ENCODE measurements around the gene PLIN3.
"Not testable (repeated sequence)": the region's sequence is repeated elsewhere in the genome, so short reads cannot be mapped to it uniquely, and the experiment has no call there.

Gene PLIN3

GRCh38 chr19:4844348-4845179 lies 22.9 kb downstream of the PLIN3 start:
- DNase-seq: no peak

- DNase-seq: no peak
Observed at GRCh38 chr19:4843647-4843965, 23.9 kb downstream of the PLIN3 start.

GRCh38 chr19:4839192-4839591 lies 28.3 kb downstream of the PLIN3 start:
- no peak for DNase-seq

GRCh38 chr19:4832776-4833175 lies 34.7 kb downstream of the PLIN3 start:
- DNase-seq: no peak

DNA sequence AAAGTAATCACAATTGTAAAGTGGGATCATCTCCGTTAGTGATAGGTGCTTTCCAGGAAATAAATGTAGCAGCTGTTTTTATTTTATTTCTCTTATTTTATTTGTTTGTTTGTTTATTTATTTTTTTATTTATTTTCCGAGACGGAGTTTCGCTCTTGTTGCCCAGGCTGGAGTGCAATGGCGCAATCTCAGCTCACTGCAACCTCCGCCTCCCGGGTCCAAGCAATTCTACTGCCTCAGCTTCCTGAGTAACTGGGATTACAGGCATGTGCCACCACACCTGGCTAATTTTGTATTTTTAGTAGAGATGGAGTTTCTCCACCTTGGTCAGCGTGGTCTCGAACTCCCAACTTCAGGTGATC lies 35.5 kb downstream of the PLIN3 start:
- not testable (repeated sequence) for DNase-seq

DNA sequence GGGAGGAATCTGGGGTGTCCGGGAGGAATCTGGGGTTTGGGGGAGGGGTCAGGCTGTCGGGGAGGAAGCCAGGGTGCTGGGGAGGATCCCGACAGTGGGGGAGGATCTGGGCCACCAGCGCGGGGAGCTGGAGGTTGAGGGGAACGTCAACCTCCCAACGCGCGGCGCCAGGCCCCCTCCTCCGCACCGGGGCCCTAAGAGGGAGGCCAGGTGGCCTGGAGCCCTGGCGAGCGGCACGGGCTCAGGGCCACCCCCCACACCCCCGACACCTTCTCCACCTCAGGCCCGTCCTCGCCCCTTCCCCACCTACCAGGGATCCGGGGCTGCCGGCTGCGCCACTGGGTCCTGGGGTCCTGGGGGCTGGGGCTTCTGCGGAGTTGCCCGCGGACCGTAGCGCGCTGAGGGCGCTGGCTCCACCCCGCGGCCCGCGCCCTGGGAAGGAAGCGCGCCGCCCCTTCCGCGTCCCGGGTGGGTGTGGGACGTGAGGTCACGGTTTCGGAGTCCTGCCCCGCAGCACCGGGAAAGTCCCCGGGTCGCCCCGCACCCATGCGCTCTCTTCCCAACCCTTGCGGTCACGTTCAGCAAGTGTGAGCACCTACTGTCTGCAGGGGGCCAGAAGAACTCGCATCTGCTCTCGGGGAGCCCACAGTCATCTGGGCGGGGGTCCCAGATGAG lies 36.0 kb downstream of the PLIN3 start, which contains the start of gene TICAM1:
TICAM1 (minus strand) TSS at position 409 of the 675 bp plus-strand sequence. CDS start 13,335 bp downstream, outside the sequence.
- peak; percentile 83 for DNase-seq

- DNase-seq: no peak
Observed at GRCh38 chr19:4830768-4831265, 36.6 kb downstream of the PLIN3 start.

- DNase-seq: no peak
Observed at GRCh38 chr19:4830332-4830731, 37.1 kb downstream of the PLIN3 start.

DNA sequence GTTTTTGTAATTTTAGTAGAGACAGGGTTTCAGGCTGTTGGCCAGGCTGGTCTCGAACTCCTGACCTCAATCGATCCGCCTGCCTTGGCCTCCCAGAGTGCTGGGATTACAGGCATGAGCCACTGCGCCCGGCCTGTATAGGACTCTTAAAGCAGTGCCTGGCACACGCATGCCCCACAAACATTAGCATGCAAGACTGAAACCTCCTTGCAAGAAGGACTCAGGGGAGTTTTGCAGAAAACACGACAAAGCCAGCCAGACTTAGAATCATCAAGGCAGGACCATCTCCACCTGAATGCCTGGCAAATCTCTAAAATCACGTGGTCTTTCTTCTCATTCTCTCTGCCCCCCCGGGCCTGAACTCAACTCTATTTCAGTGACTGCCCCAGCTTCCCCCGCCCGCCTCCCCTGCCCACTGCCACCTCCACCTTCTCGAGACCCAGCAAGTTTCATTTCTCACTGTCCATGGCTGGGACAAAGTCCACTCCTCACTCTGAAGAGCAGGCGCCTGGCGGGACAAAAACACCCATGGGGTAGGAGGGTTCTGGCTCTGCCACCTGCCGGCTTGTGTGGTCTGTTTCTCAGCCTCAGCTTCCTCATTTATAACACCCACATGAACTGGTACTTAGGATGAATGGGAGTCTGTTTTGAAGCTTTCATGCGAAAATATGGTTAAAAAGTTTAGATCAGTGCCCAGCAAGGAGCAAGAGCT lies 38.3 kb downstream of the PLIN3 start:
- DNase-seq: no peak

DNA sequence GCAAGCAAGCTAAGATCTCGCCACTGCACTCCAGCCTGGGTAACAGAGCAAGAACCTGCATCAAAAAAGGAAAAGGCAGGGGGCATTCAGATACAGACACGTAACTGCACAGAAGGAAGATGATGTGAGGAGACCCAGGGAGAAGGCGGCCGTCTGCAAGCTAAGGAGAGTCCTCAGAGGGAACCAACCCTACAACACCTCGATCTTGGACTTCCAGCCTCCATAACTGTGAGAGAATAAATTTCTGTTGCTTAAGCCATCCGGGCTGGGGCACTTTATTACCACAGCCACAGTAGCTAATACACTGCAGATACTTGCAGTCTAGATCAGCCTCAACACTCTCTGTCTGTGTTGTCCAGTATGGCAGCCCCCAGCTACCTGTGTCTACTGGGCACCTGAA lies 43.9 kb downstream of the PLIN3 start:
- DNase-seq: no peak

DNA sequence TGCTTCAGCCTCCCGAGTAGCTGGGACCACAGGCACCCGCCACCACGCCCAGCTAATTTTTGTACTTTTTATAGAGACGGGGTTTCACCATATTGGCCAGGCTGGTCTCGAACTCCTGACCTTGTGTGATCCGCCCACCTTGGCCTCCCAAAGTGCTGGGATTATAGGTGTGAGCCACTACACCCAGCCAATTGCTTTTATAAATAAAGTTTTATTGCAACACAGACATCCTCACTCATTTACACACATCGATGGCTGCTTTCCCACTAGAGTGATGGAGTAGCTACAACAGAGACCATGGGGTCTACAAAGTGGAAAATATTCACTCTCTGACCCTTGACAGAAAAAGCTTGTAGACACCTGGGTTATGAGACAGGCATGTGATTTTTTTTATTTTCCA lies 45.1 kb downstream of the PLIN3 start:
- not testable (repeated sequence) for DNase-seq

DNA sequence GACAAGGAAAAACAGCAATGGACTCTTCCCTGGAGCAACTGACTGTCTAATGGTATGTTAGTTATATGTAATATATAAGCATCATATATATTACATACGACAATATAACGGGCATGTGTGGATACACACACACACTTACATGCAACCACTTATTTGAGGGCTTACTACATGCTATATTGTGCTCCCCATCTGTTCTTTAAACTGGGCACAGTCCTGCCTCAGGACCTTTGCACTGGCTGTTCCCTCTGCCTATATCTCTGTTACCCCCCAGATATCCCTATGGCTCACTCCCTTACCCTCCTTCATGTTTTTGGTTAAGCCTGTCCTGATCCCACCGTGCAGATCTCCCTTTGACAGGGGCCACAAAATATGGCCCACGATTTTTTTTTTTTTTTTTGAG lies 46.2 kb downstream of the PLIN3 start:
- DNase-seq: no peak

DNA sequence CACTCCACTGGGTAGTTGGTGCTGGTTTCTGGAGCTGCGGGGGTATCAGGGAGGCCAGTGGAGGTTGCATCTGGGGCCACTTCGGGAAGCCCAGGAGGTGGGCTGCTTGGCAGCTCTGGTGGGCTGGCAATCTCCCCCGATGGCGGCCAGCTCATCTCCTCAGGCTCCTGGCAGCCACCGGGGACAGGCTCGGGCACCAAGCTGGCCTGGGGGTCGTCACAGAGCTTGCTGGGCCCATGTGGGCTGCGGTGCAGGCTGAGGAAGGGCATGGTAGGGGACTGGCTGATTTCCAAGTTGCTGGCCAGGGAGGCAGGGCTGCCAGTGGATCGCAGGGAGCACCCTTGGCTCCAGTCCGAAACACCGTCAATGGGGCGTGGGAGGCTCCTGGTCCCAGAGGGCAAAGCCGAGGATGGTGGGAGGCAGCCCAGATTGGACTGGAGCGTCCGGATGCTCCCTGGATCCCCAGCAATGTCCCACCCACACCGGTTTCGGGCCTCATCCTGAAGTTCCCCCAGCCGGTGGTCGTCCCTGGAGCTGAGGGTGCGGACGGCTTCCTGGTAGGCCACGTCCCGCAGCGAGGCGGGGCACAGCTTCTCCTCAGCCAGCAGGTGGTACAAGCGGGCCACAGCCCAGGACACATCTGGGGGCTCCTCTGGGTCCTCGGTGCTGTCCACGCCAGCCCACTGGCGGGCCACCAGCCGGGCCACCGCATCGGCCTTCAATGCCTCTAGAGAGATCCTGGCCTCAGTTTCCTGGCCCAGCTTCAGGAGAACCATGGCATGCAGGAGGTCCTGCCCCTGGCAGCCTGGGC lies 49.8 kb downstream of the PLIN3 start:
- DNase-seq: no peak

DNA sequence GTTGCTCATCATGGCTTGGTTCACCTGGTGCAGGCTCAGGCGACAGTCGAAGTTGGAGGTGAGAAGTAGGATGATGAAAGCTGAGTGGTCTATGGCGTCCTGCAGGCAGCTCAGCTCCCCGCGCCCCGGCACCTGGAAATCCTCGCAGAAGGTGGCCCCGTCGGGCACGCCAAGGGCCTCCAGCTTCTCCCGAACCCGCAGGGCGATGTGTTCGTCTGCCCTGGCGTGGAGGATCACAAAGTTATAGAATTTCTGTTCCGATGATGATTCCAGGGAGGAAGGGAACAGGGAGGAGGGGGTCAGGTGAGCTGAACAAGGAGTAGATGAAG lies 50.6 kb downstream of the PLIN3 start:
- DNase-seq: no peak

- DNase-seq: no peak
Observed at GRCh38 chr19:4816202-4816949, 51.1 kb downstream of the PLIN3 start.

GRCh38 chr19:4815426-4816201 lies 51.9 kb downstream of the PLIN3 start:
- peak; percentile 72 for DNase-seq

DNA sequence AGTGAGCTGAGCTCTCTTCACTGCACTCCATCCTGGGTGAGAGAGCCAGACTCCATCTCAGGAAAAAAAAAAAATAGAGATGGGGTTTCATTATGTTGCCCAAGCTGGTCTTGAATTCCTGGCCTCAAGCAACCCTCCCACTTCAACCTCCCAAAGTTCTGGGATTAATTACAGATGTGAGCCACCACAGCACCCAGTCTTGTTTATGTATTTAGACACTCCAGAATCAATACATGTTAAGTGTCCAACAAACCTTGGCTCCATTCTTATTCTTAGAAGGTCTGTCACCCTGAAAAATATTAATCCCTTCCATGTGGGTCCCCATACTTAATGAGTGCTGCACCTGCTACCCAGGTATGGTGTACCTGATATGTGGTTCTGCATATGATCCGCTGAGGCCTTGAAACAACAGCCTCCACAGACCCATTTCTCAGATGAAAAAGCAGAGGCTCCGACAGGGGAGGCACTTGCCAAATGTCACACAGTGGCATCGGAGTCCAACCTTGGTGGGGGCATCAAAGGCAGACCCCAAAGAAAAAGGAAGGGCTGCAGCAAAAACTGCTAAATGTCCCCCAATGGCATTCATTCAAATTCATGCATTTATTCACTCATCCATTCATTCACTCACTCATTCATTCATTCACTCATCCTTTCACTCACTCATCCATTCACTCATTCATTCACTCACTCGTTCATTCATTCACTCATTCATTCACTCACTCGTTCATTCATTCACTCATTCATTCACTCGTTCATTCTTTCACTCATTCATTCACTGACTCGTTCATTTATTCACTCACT lies 52.6 kb downstream of the PLIN3 start:
- no peak for DNase-seq

- DNase-seq: peak; percentile 94
Observed at GRCh38 chr19:4811328-4812131, 55.9 kb downstream of the PLIN3 start.

GRCh38 chr19:4807188-4807587 lies 60.3 kb downstream of the PLIN3 start:
- no peak for DNase-seq

DNA sequence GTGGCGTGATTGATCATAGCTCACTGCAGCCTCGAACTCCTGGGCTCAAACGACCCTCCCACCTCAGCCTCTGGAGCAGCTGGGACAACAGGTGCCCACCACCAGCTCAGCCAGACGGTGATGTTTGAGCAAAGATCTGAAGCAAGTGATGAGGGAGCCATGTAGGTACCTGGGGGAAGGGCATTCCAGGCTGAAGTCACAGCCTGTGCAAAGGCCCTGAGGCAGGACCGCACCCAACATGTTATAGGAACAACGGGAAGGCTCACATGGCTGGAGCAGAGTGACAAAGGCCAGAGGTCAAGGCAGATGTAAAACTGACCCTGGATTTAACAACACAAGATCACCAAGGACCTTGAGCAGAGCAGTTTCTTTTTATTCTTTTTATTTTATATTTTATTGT lies 61.1 kb downstream of the PLIN3 start:
- no peak for DNase-seq
